Peyer's patch (tissue), 4 donors: ENCODE results near the gene DAPK1.

Experiments used
- POLR2A ChIP-seq, 2 donors: fragments of 450-650 bp; IDR thresholded peaks; one replicate each; pipeline ENCODE4 v1.5.1; 2017; ENCODE audit warnings: antibody characterized with exemption in 2 of 2, mild to moderate bottlenecking in 2 of 2, moderate library complexity in 2 of 2
- TF ChIP-seq, protein P1 (sequence below), 6 experiments: fragments of 450-650 bp in 4 of 6; fragments of 200-600 bp in 2 of 6; sonication (generic) in 1 of 6; IDR thresholded peaks; one replicate each; pipeline ENCODE4 v1.5.1; 2017 to 2019; ENCODE audit warnings: antibody characterized with exemption in 6 of 6, mild to moderate bottlenecking in 3 of 6, moderate library complexity in 1 of 6

GRCh38 chr9:87494970-87495471 lies 2.6 kb upstream of the DAPK1 start:
- TF ChIP-seq, protein P1, sequence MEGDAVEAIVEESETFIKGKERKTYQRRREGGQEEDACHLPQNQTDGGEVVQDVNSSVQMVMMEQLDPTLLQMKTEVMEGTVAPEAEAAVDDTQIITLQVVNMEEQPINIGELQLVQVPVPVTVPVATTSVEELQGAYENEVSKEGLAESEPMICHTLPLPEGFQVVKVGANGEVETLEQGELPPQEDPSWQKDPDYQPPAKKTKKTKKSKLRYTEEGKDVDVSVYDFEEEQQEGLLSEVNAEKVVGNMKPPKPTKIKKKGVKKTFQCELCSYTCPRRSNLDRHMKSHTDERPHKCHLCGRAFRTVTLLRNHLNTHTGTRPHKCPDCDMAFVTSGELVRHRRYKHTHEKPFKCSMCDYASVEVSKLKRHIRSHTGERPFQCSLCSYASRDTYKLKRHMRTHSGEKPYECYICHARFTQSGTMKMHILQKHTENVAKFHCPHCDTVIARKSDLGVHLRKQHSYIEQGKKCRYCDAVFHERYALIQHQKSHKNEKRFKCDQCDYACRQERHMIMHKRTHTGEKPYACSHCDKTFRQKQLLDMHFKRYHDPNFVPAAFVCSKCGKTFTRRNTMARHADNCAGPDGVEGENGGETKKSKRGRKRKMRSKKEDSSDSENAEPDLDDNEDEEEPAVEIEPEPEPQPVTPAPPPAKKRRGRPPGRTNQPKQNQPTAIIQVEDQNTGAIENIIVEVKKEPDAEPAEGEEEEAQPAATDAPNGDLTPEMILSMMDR (IDR thresholded peaks at IDR 0.05), result no peak
- no peak for TF ChIP-seq POLR2A (IDR thresholded peaks at IDR 0.05)
